WTC11 (cell line): Measurements from ENCODE around the gene CFAP251.

Experiments used
- AFF4 ChIP-seq: sonication (generic); formaldehyde crosslinking; IDR thresholded peaks from 2 replicates; pipeline ENCODE4 v1.8.1; 2023; ENCODE audit warnings: mild to moderate bottlenecking, missing genetic modification reagents, borderline replicate concordance
- CBFB ChIP-seq: sonication (generic); formaldehyde crosslinking; IDR thresholded peaks from 2 replicates; pipeline ENCODE4 v1.8.1; 2022; ENCODE audit warnings: mild to moderate bottlenecking, low read depth, missing genetic modification reagents
- CTCF ChIP-seq: fragments of 200-600 bp; IDR thresholded peaks from 2 replicates; pipeline ENCODE4 v1.8.0; 2022; ENCODE audit warnings: antibody characterized with exemption
- ELF4 ChIP-seq: sonication (generic); formaldehyde crosslinking; IDR thresholded peaks from 2 replicates; pipeline ENCODE4 v1.8.1; 2022; ENCODE audit warnings: low read depth, mild to moderate bottlenecking, moderate library complexity, missing genetic modification reagents
- ETV6 ChIP-seq: sonication (generic); formaldehyde crosslinking; IDR thresholded peaks from 2 replicates; pipeline ENCODE4 v1.8.1; 2022; ENCODE audit warnings: mild to moderate bottlenecking, missing genetic modification reagents
- NR3C1 ChIP-seq: sonication (generic); formaldehyde crosslinking; conservative IDR thresholded peaks from 2 replicates; pipeline ENCODE4 v1.8.1; 2023; ENCODE audit warnings: low read depth, mild to moderate bottlenecking, missing genetic modification reagents
- TP53 ChIP-seq: sonication (generic); formaldehyde crosslinking; IDR thresholded peaks from 2 replicates; pipeline ENCODE4 v1.8.1; 2023; ENCODE audit warnings: mild to moderate bottlenecking, missing genetic modification reagents
- ZNF232 ChIP-seq: sonication (generic); formaldehyde crosslinking; IDR thresholded peaks from 2 replicates; pipeline ENCODE4 v1.8.0; 2022; ENCODE audit warnings: mild to moderate bottlenecking, missing genetic modification reagents

- TF ChIP-seq CTCF (no peak), NR3C1 (CRISPR knock-in tag) (no peak), ZNF232 (CRISPR knock-in tag) (no peak), ELF4 (CRISPR knock-in tag) (no peak), AFF4 (CRISPR knock-in tag) (no peak), TP53 (no peak), ETV6 (no peak), CBFB (CRISPR knock-in tag) (no peak)
Observed at GRCh38 chr12:122046145-122046544, 127.8 kb downstream of the CFAP251 start.
